NT2/D1 (cell line): ENCODE data around the gene PPM1K.
A peak's percentile ranks its signal among the peaks of the same experiment; 100 is the strongest.

Experiments used
- DNase-seq: peaks from one replicate; pipeline ENCODE4 v3.0.0-alpha.2; 2011; ENCODE audit warnings: low read depth, low spot score
- H3K27me3 ChIP-seq: 2 replicates; pipeline ENCODE4 v1.6.0; 2011; ENCODE audit warnings: mild to moderate bottlenecking; ENCODE audit not compliant: insufficient read length, insufficient read depth
- H3K36me3 ChIP-seq: 2 replicates; pipeline ENCODE4 v1.6.1; 2011; ENCODE audit warnings: mild to moderate bottlenecking, low read length, mixed read lengths; ENCODE audit not compliant: insufficient read depth, insufficient read length
- H3K4me1 ChIP-seq: 2 replicates; pipeline ENCODE4 v1.5.1; 2011; ENCODE audit not compliant: insufficient read depth, insufficient read length
- H3K4me3 ChIP-seq: 2 replicates; pipeline ENCODE4 v1.5.1; 2011; ENCODE audit warnings: low read depth; ENCODE audit not compliant: insufficient read length
- H3K9ac ChIP-seq: 2 replicates; pipeline ENCODE4 v1.6.0; 2011; ENCODE audit warnings: low read depth; ENCODE audit not compliant: insufficient read length
- H3K9me3 ChIP-seq: 2 replicates; pipeline ENCODE4 v1.5.1; 2011; ENCODE audit warnings: mild to moderate bottlenecking, low read length; ENCODE audit not compliant: insufficient read depth
- SUZ12 ChIP-seq: IDR thresholded peaks from 2 replicates; pipeline ENCODE4 v1.6.1; 2011; ENCODE audit not compliant: insufficient read length, insufficient read depth; ENCODE audit errors: extremely low read depth
- YY1 ChIP-seq: IDR thresholded peaks from 2 replicates; pipeline ENCODE4 v1.6.1; 2011; ENCODE audit not compliant: insufficient read length, insufficient read depth
- ZNF274 ChIP-seq: IDR thresholded peaks from 2 replicates; pipeline ENCODE4 v1.6.1; 2011; ENCODE audit warnings: mild to moderate bottlenecking, low read depth, low read length

The PPM1K gene

DNA sequence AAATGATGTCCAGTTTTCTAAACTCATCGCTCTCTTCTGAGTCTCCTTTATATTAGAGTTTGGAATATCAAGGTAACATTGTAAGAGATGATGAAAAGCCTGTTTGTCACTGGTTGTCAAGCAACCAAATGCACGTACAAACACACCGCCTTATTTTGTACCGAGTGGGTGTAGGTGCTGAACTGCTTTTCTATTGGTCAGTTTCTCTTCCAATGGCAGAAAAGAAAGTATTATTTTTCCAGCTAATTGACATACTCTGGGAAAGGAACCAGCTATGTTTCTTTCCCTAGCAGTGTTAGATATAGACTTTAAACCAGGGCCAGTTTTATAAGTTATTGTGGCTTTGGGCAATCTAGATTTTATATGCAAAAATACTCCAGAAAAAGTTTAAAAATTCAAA, 6.6 kb upstream of the PPM1K start:
- no peak for DNase-seq
- H3K27me3 ChIP-seq, result no peaks in the 10 kb centered on the region
- no peak overlapping the region for H3K4me3 ChIP-seq
- H3K9me3 ChIP-seq, result no peaks in the 10 kb centered on the region
- TF ChIP-seq YY1 (no peak), ZNF274 (no peak), SUZ12 (no peak)
- no peaks in the 10 kb centered on the region for H3K36me3 ChIP-seq
- no peaks in the 10 kb centered on the region for H3K4me1 ChIP-seq
- H3K9ac ChIP-seq, result no peak overlapping the region

DNA sequence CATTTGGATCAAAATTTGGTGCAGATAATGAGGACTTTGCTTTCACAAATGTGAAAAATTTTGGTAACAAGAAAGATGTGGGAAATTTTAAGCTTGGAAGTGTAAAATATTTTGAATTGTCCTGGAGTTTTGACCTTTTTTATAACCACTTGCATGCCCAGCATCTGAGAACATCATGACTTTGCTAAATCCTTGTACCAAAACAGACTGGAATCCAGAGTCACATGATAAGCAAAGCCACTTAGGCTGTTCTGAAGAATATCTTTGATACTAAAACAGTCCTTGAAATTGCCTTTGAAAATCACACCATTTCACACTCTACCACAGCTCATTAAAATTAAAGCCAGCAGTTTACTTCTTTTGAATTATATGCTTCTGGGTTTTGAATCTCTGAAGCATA, 2.5 kb upstream of the PPM1K start:
- Histone ChIP-seq H3K4me3 (no peak overlapping the region), H3K4me1 (no peaks in the 10 kb centered on the region), H3K36me3 (no peaks in the 10 kb centered on the region), H3K27me3 (no peaks in the 10 kb centered on the region), H3K9me3 (no peaks in the 10 kb centered on the region), H3K9ac (no peak overlapping the region)
- no peak for DNase-seq
- TF ChIP-seq ZNF274, result no peak
- TF ChIP-seq SUZ12, result no peak
- no peak for TF ChIP-seq YY1

DNA sequence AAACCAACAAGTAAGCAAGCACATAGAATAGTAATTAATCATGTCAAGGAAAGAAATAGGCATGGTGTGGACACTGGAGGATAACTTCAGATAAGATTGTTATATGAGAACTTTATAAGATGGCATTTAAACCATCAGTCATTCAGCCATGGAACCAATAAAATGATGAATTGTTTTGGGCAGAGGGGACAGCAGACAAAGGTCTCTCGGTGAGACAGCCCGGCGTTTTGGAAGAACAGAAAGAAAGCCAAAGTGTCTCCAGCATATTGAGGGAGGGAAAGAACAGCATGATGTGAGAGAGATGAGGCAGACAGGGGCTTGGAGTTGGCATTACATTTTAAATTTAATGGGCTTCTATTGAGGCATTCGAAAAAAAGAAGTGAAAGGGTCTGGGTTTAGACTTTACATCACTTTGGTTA, 883 bp upstream of the PPM1K start:
- no peak overlapping the region for H3K9ac ChIP-seq

DNA sequence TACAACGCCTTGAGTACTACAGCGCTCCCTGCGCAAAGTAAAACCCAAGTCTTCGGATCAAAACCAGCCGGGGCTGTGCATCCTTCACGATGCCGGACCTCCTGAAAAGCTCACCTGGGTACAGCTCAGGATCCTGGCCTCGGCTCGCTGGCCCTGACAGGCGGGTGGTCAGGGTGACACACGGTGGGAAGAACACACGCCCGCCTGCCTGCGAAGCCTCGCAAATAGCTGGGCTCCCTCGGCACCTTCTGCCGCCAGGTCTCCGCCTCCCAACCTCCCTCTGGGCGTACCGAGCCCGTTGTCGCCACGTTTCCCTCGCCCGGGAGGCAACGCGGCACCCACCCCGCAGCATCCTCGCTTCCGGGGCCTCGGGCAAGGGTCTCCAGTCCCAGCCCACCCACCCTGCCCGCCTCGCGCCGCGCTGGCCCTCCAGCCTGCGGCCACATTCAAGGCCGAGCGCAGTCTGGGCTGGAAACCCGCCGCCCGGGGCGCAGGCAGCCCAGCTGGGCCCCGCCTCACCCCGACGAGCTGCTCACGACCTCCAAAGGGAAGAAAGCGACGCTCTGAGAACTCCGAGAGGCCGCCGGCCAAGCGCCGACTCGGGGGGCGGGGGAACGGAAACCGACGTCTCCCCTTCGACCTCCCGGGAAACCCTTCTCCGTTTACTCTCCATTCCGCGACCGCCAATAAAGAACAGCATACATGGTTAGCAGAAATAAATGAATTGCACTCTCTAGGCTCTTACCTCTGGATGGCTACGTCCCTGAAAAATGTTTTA, 511 bp downstream of the PPM1K start:
- Histone ChIP-seq H3K36me3 (no peaks in the 10 kb centered on the region), H3K9me3 (peaks cover 17% of the 10 kb centered on the region), H3K9ac (peak overlapping the region; percentile 87), H3K27me3 (no peaks in the 10 kb centered on the region), H3K4me1 (no peaks in the 10 kb centered on the region), H3K4me3 (peak overlapping the region; percentile 70)
- peak; percentile 13 for DNase-seq
- no peak for TF ChIP-seq SUZ12
- no peak for TF ChIP-seq YY1
- TF ChIP-seq ZNF274, result no peak

More for the DNA sequence above, 883 bp upstream of the PPM1K start:
- Histone ChIP-seq H3K36me3 (no peaks in the 10 kb centered on the region), H3K27me3 (no peaks in the 10 kb centered on the region), H3K4me1 (no peaks in the 10 kb centered on the region), H3K4me3 (no peak overlapping the region), H3K9me3 (peaks cover 3% of the 10 kb centered on the region; the same call in 1 of the 2 replicates)
- no peak for TF ChIP-seq SUZ12
- no peak for TF ChIP-seq YY1
- no peak for TF ChIP-seq ZNF274
- no peak for DNase-seq

DNA sequence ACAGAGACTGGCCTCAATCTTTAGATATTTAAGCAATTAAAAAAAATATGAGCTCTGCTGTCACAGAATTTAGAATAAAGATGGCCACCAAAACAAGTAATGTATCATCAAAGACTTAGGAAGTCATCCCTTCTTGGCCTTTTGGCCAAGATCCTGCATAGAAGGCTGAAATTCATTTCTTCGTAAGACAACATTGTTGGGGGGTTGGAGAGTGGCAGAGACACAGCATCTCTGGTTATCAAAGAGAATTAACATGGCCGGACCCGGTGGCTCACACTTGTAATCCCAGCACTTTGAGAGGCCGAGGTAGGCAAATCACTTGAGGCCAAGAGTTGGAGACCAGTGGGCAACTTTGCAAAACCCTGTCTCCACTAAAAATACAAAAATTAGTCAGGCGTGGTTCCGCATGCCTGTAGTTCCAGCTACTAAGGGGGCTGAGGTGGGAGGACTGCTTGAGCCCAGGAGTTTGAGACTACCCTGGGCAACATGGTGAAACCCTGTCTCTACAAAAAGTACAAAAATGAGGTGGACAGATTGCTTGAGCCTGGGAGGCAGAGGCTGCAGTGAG, 4.0 kb downstream of the PPM1K start:
- no peak for TF ChIP-seq YY1
- TF ChIP-seq SUZ12, result no peak
- Histone ChIP-seq H3K9ac (no peak overlapping the region), H3K36me3 (peaks cover 16% of the 10 kb centered on the region), H3K9me3 (peaks cover 51% of the 10 kb centered on the region), H3K4me3 (no peak overlapping the region), H3K4me1 (no peaks in the 10 kb centered on the region), H3K27me3 (no peaks in the 10 kb centered on the region)
- DNase-seq, result no peak

GRCh38 chr4:88277711-88278225, 6.6 kb downstream of the PPM1K start:
- no peak overlapping the region for H3K4me3 ChIP-seq
- H3K27me3 ChIP-seq, result no peaks in the 10 kb centered on the region
- DNase-seq, result no peak
- H3K9ac ChIP-seq, result no peak overlapping the region
- H3K4me1 ChIP-seq, result no peaks in the 10 kb centered on the region
- peaks cover 22% of the 10 kb centered on the region for H3K36me3 ChIP-seq
- no peak for TF ChIP-seq ZNF274
- no peak for TF ChIP-seq YY1
- no peak for TF ChIP-seq SUZ12
- peaks cover 61% of the 10 kb centered on the region for H3K9me3 ChIP-seq

DNA sequence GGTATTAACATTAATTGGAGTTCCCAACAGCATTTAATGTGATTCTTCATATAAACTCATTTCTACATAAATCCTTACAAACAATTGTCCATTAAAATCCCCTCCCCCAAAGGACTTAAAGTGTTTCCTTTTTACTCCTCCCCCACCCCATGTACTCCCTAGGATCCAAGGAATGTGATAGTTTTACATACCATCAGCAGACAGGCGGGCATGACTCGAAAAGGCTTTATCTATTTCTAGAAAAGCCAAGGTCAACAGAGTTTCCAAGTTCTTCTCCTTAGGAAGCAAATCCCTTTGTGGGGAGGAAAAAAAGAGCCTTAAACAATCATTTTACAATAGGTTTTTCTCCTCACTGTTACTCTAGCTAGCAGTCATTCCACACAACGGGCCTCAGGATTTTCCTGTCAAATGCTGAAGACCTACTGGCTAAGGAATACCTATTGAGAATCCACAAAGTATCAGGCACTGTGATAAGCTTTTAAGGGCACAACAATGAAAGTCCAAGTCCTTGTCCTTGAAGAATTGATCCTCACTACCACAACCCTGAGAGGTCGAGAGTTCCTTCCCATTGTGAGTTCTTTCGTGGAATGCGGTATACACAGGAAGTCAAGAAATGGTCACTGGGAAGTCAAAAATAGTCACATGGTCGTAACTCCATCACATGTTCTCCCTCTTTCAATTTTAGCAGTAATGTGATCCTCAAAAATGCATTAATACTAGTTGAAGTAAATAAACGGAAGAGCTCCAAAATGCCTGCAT, 7.2 kb downstream of the PPM1K start:
- Histone ChIP-seq H3K27me3 (no peaks in the 10 kb centered on the region), H3K9ac (no peak overlapping the region), H3K36me3 (peaks cover 23% of the 10 kb centered on the region), H3K4me1 (no peaks in the 10 kb centered on the region), H3K9me3 (peaks cover 61% of the 10 kb centered on the region), H3K4me3 (no peak overlapping the region)
- TF ChIP-seq YY1 (no peak), ZNF274 (no peak), SUZ12 (no peak)
- no peak for DNase-seq
